GM19025 (cell line): Measurements from ENCODE around the gene B4GALNT4.
A peak's percentile ranks its signal among the peaks of the same experiment; 100 is the strongest.
"Not testable (repeated sequence)": the region's sequence is repeated elsewhere in the genome, so short reads cannot be mapped to it uniquely, and the experiment has no call there.

Source experiments
- ATAC-seq: cut with Tn5 transposase; IDR thresholded peaks from one replicate; pipeline ENCODE4 v1.9.1; 2021; ENCODE audit warnings: mild to moderate bottlenecking, low read depth, moderate library complexity; ENCODE audit not compliant: unreplicated experiment

Gene B4GALNT4

DNA sequence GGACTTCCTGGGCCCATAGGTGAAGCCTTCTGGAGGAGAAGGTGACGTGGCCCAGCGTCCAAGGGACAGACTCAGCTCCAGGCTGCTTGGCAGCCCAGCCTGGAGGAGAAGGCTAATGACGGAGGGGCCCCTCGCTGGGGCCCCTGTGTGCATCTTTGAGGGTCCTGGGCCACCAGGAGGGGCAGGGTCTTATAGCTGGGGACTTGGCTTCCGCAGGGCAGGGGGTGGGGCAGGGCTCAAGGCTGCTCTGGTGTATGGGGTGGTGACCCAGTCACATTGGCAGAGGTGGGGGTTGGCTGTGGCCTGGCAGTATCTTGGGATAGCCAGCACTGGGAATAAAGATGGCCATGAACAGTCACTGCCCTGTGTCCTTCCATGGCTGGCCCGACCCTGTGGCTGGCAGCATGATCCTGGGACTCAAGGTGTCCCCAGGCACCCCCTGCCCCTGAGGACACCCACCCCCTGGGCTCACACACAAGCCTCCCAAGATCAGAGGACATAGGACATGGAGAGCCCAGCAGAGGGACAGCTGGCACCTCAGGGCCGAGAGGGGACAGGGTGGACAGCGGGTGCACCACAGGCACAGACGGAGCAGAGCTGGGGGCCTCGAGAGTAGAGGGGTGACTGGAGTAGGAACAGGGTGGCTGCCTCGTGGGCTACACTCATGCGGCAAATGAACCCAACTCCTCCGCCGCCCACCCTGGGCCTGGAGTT is 35.4 kb downstream of the B4GALNT4 start:
- no peak for ATAC-seq

DNA sequence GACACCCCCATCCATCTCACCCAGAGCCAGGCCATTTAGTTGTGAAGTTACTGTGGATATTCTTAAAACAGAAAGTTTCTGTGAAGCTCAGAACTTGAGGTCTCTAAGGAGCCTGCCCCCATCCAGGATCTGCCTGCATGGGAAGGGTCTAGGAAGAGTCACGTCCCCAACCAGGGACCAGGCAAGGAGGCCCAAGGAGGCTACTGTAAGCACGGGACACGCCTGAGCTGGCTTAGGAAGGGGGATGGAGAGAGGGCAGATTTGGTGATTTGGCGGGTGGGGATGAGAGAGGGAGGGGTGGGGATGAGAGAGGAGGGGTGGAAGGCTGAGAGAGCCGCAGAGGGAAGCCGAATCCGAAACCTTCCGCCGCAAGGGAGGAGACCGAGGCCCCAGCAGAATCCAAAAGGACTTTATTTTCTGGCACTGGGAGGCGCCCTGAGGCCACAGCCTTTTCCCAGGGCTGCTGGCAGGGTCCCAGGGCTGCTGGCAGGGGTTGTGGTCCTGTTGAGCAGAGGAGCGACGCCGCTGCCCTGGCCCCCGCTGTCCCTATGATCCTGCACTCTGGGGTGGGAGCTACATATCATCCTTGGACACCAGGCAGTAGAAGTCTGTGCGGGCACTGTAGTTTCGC is 36.1 kb downstream of the B4GALNT4 start:
- no peak for ATAC-seq

DNA sequence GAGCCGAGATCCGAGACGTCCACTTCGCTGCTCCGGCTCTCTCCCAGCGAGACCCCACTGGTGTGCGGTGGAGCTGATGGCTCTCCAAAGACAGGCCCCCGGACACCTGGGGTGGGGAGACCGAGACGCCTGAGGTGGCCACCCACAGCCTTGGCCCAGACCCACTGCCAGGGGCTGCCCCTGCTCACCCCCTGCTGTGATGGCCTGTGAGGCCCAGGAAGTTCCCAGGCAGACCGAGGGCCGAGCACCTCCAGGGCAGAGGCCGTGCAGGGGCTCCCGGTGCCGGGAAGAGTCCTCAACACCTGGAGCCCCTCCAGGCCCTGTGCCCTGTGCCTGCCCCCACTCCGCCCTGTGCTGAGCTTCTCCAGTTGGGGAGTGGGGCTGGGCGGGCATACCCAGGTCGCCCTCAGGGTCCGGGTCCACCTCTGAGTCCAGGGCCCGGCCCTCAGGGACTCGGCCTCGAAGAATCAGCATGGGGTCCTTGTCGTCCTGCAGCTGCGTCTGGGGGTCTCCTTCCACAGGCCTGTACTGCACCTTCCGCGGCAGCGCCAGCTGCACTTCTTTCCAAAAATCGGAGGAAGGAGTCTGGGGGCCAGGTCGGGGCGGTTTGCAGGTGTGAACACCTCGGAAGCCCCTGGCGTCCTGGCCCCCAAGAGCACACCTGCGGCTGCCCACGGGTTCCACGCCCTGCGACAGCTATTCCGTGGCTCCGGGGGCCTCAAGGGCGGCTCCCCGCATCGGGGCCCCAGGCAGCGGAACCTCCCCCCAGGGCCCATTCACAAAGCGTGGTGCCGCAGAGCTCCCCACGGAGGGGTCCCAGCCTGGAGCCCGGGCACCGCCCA is 36.9 kb downstream of the B4GALNT4 start:
- no peak for ATAC-seq

DNA sequence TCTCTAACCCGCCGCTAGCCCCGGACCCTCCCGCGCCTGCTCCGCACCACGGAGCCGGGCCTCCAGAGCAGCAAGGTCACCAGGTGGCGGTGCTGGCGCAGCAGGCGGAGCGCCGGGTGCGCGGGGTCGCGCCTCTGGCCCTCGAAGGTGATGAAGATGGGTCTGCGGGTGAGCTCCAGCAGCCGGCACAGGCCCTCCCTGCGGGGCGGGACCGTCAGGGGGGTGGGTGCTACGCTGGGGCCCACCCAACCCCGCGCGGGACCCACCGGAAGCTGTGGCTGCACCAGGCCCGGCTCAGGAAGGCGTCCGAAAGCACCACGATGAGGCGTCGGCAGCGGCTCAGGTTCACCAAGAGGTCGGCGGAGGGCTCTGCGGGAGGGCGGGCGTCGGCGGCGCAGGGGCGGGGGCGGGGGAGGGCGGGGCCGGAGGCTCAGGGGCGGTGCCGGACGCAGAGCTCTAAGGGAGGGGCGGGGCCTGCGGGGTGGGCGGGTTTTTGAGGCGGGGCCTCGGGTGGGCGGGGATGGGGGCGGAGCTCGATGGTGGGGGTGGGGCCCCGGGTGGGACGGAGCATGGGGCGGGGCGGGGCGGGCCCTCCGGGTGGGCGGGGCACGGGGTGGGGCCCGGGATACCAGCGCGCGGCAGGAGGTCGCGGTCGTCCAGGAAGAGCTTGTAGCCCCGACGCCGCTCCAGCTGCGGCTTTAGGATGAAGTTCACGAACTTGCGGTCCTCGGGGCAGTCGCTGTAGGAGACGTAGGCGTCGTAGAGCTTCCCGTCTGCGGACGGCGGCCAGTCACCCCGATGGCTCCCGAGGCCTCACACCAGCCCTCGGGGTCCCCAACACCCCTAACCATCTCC is 37.7 kb downstream of the B4GALNT4 start:
- ATAC-seq, result peak; percentile 68

DNA sequence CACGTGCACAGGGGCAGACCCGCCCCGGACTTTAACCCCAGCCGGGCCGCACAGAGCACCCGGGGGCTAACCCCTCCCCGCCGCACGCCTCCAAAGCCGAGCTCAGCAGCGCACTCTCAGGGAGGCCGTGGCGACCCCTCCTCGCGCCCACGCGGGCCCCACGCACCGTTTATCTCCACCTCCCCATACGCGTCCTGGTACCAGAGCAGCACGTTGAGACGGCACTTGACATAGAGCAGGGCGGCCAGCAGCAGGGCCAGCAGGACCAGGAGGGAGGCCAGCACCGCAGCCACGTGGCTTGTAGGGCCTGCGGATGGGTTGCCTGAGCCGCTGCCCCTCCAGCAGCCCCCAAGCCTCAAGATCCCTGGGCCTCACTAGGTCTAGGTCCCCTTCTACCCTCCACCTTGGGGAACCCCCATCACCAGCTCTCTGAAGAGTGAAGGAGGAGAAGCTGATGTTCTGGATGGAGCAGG is 38.4 kb downstream of the B4GALNT4 start:
- ATAC-seq, result no peak

DNA sequence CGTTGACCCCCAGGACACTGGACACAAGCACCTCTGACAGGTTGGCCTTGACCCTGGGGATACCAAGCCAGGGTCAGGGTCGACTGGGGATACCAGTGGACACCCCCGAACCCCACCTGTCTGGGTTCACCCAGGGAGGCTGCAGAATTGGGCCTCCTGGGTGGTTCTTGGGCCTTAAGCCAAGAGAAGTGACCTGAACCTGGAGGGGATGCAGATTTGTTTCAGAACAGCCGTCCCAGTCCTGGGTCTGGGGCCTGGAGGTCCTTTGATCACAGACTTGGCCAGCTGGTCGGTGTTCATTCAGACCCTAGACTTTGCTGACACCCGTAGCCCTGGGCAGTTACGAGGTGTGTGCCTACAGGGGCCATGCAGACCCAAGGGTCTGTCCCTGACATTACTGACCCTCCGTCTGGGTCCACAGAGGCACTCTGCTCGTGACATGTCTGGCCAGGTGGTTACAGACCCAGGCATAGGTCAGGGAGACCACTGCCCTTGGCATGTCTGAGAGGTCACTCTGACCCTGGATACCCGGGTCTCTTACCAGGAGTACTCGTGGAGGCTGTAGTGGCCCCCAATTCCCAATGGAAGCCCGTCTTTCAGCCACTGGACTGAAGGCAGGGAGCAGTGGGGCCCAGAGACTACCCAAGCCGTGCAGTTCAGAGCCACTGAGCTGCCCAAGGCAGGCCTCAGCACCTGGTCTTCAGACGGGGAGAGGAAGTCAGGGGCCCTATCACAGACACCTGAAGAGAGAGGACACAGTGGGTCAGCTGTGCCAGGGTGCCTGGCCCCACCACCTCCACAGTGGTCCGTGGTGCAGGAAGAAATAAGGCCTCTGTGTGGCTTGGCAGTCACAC is 39.1 kb downstream of the B4GALNT4 start:
- ATAC-seq, result no peak

DNA sequence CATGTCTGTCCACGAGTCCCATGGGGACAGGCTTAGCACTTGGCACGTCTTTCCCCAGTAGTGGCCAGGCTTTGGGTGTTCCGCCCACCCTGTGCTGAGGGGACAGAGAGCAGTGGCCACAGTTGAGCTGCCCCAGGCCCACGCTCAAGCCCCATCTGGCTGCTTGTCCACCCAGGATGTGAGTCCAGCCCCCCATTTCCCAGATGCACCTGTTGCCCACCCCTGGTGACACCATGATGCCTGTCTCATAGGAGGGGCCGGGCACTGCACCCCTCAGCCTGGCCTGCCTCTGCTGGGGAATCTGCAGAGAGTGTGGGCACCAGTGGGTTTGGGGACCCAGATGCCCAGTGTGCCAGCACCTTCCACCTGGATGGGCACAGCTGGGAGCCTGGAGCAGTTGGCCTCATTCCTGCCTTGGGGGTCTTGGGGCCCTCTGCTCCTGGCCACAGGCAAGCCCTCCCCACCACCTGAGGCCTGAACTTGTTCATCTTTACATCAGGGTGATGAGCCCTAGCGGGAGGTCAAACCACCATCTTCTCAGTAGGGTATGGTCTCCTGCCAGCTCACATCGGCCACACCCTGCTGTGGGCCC is 39.8 kb downstream of the B4GALNT4 start:
- ATAC-seq, result no peak

DNA sequence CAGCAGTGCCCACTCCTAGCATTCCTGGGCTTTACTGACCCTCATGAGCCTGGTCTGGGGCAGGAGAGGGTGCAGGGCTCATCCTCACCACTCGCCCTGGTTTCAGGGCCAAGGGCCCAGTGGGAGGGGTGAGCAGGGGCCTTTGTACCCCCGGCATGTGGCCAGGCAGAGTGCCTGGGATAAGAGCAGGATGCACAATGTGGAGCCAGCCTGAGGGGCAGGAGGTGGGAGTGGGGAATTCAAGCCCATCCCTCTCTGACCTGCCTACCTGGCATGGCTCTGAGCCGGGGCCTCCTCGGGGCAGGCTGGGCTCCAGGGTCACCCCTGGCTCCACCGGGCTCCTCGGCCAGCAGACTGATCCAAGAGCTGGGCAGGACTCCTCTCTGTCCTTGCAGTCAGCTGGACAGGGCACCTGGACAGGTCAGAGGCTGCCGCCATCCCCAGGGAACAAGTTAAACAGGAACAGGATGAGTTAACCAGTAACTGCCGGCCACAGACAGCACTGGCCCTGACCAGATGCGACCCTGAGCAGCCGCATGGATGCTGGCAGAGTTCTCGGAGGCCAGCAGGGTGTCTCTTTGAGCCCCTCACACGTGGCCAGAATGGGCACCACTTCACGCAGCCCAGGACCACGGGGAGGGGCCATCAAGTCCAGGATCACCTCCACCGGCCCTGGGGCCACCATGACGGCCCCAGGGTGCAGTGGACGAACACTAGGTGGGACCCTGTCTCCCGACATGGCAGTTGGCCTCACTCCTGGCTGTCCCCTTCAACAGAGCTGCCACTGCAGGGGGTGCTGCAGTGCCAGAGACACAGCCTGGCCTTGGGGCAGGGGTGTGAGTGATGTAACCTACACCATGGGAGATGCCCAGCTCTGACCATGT is 40.5 kb downstream of the B4GALNT4 start:
- ATAC-seq, result no peak

DNA sequence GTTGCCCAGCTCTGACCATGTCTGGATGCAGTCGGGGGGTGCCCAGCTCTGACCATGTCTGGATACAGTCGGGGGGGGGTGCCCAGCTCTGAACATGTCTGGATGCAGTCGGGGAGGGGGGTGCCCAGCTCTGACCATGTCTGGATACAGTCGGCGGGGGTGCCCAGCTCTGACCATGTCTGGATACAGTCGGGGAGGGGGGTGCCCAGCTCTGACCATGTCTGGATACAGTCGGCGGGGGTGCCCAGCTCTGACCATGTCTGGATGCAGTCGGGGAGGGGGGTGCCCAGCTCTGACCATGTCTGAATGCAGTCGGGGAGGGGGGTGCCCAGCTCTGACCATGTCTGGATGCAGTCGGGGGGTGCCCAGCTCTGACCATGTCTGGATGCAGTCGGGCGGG is 41.4 kb downstream of the B4GALNT4 start:
- ATAC-seq, result not testable (repeated sequence)

DNA sequence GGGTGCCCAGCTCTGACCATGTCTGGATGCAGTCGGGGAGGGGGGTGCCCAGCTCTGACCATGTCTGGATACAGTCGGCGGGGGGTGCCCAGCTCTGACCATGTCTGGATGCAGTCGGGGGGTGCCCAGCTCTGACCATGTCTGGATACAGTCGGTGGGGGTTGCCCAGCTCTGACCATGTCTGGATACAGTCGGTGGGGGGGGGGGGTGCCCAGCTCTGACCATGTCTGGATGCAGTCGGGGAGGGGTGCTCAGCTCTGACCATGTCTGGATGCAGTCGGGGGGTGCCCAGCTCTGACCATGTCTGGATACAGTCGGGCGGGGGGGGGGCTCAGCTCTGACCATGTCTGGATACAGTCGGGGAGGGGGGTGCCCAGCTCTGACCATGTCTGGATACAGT is 42.2 kb downstream of the B4GALNT4 start:
- not testable (repeated sequence) for ATAC-seq

DNA sequence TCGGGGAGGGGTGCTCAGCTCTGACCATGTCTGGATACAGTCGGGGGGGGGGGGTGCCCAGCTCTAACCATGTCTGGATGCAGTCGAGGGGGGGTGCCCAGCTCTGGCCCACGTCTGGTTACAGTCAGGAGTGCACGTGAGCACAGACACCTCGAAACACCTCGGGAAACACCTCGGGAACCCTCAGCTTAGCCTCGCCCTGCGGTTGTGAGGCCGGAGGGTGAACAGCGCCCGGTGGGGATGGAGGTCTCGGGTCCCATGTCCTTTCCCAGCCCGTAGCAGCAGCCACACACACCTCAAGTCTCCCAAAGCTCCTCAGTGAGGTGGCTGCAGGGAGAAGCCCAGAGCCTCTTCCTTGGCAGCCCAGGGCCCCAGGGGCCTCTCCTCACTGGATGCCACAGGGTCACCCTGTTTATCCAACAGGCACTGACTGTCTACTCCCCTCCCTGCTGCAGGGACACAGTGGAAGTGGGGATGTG is 43.4 kb downstream of the B4GALNT4 start:
- ATAC-seq, result no peak

DNA sequence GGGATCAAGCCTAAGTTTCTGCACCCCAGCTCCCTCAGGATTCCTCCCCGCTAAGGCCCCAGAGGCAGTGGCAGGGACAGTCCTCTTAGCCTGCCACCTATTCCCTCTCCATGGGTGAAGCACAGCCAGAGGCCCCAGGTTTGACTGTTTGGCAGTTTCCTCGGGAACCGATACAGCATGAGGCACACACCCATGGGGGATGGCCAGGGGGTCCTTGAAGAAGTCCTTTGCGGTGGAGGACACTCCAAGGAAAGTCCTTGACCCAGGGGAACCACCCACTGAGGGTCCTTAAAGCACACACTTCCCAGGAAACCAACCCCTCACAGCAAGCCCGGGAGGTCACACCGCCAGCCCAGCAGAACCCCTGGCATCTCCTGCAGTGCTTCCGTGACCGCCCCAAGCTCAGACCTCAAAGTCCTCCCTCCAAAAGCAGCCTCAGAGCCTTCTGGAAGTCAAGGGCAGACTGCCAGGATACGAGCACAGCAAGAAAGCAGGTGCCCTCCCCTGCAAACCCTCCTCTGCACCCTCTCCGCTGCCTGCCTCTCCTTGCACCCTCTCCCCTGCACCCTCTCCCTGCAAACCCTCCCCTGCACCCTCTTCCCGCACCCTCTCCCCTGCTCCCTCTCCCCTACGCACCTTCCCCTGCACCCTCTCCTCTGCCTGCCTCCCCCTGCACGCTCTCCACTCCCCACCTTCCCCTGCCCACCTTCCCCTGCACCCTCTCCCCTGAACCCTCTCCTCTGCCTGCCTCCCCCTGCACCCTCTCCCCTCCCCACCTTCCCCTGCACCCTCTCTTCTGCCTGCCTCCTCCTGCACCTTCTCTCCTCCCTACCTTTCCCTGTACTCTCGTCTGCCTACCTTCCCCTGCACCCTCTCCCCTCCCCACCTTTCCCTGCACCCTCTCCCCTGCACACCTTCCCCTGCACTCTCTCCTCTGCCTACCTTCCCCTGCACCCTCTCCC is 44.1 kb downstream of the B4GALNT4 start:
- ATAC-seq, result no peak

DNA sequence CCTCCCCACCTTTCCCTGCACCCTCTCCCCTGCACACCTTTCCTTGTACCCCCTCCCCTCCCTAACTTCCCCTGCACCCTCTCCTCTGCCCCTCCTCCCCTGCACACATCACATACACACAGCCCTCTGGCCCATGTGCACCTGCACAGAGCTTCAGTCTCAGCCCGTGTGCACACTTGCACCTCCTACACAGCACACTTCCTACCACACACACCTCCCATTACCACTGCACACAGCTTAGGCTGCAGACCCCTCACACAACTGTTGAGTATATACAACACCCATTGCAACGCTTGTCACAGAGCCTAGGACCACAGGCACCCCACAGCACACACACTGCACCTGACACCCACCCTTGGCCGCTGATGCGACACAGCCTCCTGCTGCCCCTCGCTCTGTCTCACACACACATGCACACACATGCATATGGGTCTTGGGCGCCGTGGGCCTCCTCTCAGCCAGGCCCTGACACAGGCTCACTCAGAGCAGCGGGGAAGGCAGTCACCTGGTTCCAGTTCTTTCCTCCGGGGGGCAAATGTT is 45.1 kb downstream of the B4GALNT4 start:
- ATAC-seq, result no peak

DNA sequence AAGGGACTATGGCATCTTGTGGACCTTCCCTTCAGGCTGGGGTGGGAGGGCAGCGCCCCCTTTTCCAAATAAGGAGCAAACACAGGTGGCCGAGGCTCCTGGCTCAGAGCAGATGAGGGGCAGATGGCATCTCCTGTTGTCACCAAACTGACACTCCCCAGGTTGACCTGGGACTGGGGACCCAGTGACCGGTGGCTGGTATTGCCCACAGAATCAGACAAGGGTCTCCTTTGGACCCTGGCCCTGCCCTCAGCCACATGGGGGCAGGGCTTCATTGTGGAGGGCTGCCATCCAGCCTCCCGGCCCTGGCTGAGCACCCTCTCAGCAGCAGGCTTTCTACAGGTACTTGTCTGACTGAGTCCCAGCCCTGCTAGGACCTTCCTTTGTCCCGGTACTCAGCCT is 46.3 kb downstream of the B4GALNT4 start:
- no peak for ATAC-seq

DNA sequence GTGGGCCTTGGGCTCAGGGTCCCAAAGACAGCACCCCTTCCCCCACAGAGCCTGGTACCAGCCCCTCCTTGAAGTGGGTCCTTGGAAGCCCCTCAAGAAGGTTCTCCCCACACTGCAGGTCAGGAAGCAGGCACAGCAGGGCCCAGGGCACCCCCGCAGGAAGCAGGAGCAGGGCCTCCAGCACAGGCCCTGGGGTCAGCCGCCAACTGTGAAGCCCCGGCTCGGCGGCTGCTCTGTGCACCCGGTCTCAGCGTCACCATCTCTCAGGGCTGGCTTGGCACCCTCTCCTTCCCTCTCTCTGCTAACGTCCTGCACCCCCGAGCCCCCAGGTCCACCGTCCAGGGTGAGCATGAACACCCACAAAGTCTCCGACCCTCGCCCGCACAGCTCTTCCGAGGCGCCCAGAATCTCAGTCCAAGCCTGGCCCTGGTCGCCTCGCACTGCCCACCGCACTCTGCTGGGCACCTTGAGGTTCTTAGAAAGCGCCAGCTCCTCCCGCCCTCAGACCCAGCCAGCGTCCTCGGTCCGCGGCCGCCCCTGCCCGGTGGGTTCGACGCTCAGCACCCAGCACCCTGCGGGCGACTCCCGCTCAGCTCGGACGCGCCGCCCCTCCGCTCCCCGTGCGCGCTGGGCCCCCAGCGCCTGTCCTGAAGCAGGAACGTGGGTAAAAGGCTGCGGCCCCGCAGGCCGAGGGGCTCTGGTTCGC is 46.9 kb downstream of the B4GALNT4 start:
- ATAC-seq, result no peak
